ENCODE measurements around the gene SUSD4. TPM values are rescaled to one million over a fixed set of nuclear protein-coding genes. Genes with fewer than 3 reads are reported as not detected.

Gene SUSD4
- total and polyA plus RNA-seq, 2 donors (not counting 3 experiments of a cell fraction or from before 2014, with no cell fraction given): not detected

- Histone ChIP-seq H3K79me2 (ENCODE audit: control insufficient read depth, insufficient read depth, low read length) (no peaks in the 10 kb centered on the region), H4K20me1 (replicated peaks; ENCODE audit: control insufficient read depth, extremely low read depth, insufficient read depth, low read length) (no peaks in the 10 kb centered on the region), H3K27ac (ENCODE audit: insufficient read depth, low read depth, low read length) (no peak overlapping the region), H2AFZ (ENCODE audit: low read depth, low read length) (no peak overlapping the region), H3K9me1 (replicated peaks; ENCODE audit: control insufficient read depth, extremely low read depth, insufficient read depth, low read length) (no peaks in the 10 kb centered on the region), H3K27me3 (ENCODE audit: control insufficient read depth in 2 of 2, insufficient read depth in 2 of 2, low read length in 2 of 2) (no peaks in the 10 kb centered on the region), H3K4me3 (replicated peaks in 1 of 3; ENCODE audit: insufficient read depth in 1 of 3, low read depth in 1 of 3, low read length in 3 of 3) (no peak overlapping the region), H3K4me2 (ENCODE audit: insufficient read depth, low read length) (no peak overlapping the region), H3K9ac (replicated peaks; ENCODE audit: extremely low read depth, insufficient read depth, low read length) (no peak overlapping the region), H3K4me1 (ENCODE audit: control insufficient read depth, extremely low read depth, insufficient read depth, low read length) (no peaks in the 10 kb centered on the region), H3K9me3 (replicated peaks; ENCODE audit: control insufficient read depth, insufficient read depth, low read length) (no peaks in the 10 kb centered on the region), H3K36me3 (ENCODE audit: control insufficient read depth in 2 of 2, extremely low read depth in 1 of 2, insufficient read depth in 2 of 2, low read length in 2 of 2) (no peaks in the 10 kb centered on the region)
- dilution Hi-C loops (cut with MboI; ENCODE audit: extremely low pct_ligation_motif_present, low sequenced_read_pairs): no loop called here
- BruUV-seq (replicated peaks): no TSS peak
- ChIA-PET CTCF (no interaction called here), POLR2A (no interaction called here)
- FAIRE-seq (no peak), DNase-seq (ENCODE audit: low read depth, low spot score) (no peak)
- intact Hi-C loops (cut with micrococcal nuclease): no loop called here
- TF ChIP-seq CTCF (IDR thresholded peaks at IDR 0.05; ENCODE audit: extremely low read depth in 1 of 2, insufficient read depth in 1 of 2, low read depth in 1 of 2, low read length in 2 of 2): no peak
- no peak for TF ChIP-seq GATA2 (IDR thresholded peaks at IDR 0.05; ENCODE audit: insufficient read depth, insufficient read length, low read depth, low read length)
- no peak for TF ChIP-seq EZH2 (IDR thresholded peaks at IDR 0.05; ENCODE audit: borderline replicate concordance, low read depth, low read length, severe bottlenecking)
- no peak for TF ChIP-seq MYC (IDR thresholded peaks at IDR 0.05; ENCODE audit: low read depth, low read length)
- TF ChIP-seq POLR2AphosphoS5 (IDR thresholded peaks at IDR 0.05; ENCODE audit: insufficient read depth, low read depth, low read length): no peak
- TF ChIP-seq POLR2A (IDR thresholded peaks at IDR 0.05; ENCODE audit: low read depth, low read length): no peak
- no peak for TF ChIP-seq FOS (IDR thresholded peaks at IDR 0.05; ENCODE audit: borderline replicate concordance, insufficient read depth, low read length)
- TF ChIP-seq JUN (IDR thresholded peaks at IDR 0.05; ENCODE audit: borderline replicate concordance, insufficient read depth, insufficient read length, low read depth): no peak
- TF ChIP-seq MAX (IDR thresholded peaks at IDR 0.05; ENCODE audit: insufficient read depth, insufficient read length): no peak
Measured at GRCh38 chr1:223248770-223249140, 115.2 kb downstream of the SUSD4 start.
